Vagina (tissue), 2 donors: ENCODE data around the gene FAM163B.

Experiments used
- CTCF ChIP-seq, 3 experiments: fragments of 450-650 bp in 2 of 3; fragments of 200-600 bp in 1 of 3; sonication (generic) in 1 of 3; IDR thresholded peaks; one replicate each; pipeline ENCODE4 v1.5.1; 2017 to 2019; ENCODE audit warnings: antibody characterized with exemption in 3 of 3, mild to moderate bottlenecking in 2 of 3, moderate library complexity in 2 of 3
- POLR2A ChIP-seq, 2 donors: fragments of 450-650 bp; IDR thresholded peaks; one replicate each; pipeline ENCODE4 v1.6.1; 2017; ENCODE audit warnings: antibody characterized with exemption in 2 of 2, mild to moderate bottlenecking in 2 of 2, moderate library complexity in 2 of 2
- POLR2AphosphoS5 ChIP-seq, 2 donors: sonication (generic); formaldehyde crosslinking; IDR thresholded peaks; one replicate each; pipeline ENCODE4 v1.9.0; 2017; ENCODE audit warnings: antibody characterized with exemption in 2 of 2, mild to moderate bottlenecking in 2 of 2, low read depth in 1 of 2; ENCODE audit not compliant: insufficient read depth in 1 of 2

GRCh38 chr9:133529874-133530273, 79.3 kb downstream of the FAM163B start:
- no peak for TF ChIP-seq POLR2A (IDR thresholded peaks at IDR 0.05)
- no peak for TF ChIP-seq CTCF (IDR thresholded peaks at IDR 0.05)
- no peak for TF ChIP-seq POLR2AphosphoS5 (IDR thresholded peaks at IDR 0.05; ENCODE audit: insufficient read depth in 1 of 2, low read depth in 1 of 2)
